Activated CD4-positive, alpha-beta T cell treated with anti-CD3 and anti-CD28 coated beads for 36 hours (primary cell): ENCODE measurements around the gene WDR41. TPM values are rescaled to one million over a fixed set of nuclear protein-coding genes. Genes with fewer than 3 reads are reported as not detected.
"Not testable (repeated sequence)": the region's sequence is repeated elsewhere in the genome, so short reads cannot be mapped to it uniquely, and the experiment has no call there.

Source experiments
- ATAC-seq: fragments of 200-7000 bp; cut with Tn5 transposase; one replicate; pipeline ENCODE4 v1.10.0; 2021; ENCODE audit warnings: mild to moderate bottlenecking, moderate library complexity
- CTCF ChIA-PET: fragments of 350-600 bp; sonication (Branson Sonifier 250); formaldehyde crosslinking; loops from one replicate; lab custom pipeline; 2021; ENCODE audit warnings: antibody characterized with exemption; lab: Charles Lee
- POLR2A ChIA-PET: fragments of 350-600 bp; sonication (Branson Sonifier 250); formaldehyde crosslinking; loops from one replicate; lab custom pipeline; 2021; ENCODE audit warnings: antibody characterized with exemption, inconsistent platforms; lab: Charles Lee
- DNase-seq: peaks from one replicate; pipeline ENCODE4 v3.0.0-alpha.2; 2020
- H3K27ac Mint-ChIP-seq: one replicate; pipeline ENCODE4 v1.8.0; 2021; ENCODE audit warnings: mixed read lengths
- H3K27me3 Mint-ChIP-seq: one replicate; pipeline ENCODE4 v1.8.0; 2021; ENCODE audit warnings: mixed read lengths
- H3K36me3 Mint-ChIP-seq: one replicate; pipeline ENCODE4 v1.8.0; 2021; ENCODE audit warnings: low read depth, mixed read lengths
- H3K4me1 Mint-ChIP-seq: one replicate; pipeline ENCODE4 v1.8.0; 2021; ENCODE audit warnings: mixed read lengths
- H3K4me3 Mint-ChIP-seq: one replicate; pipeline ENCODE4 v1.8.0; 2021; ENCODE audit warnings: mild to moderate bottlenecking, moderate library complexity, mixed read lengths
- H3K9me3 Mint-ChIP-seq: one replicate; pipeline ENCODE4 v1.8.0; 2021; ENCODE audit warnings: low read depth, mixed read lengths
- intact Hi-C, 2 experiments: fragments of 100-400 bp; cut with DNase I in 1 of 2; cut with micrococcal nuclease in 1 of 2; formaldehyde crosslinking; loops; one replicate each; pipeline versions ENCODE4 v1.14.2 to v1.15.1; 2022 to 2024; cut with DNase I, micrococcal nuclease
- total RNA-seq, 2 experiments: library from RNA; stranded (reverse); gene quantifications; one replicate each; pipeline ENCODE4 v1.2.3, GENCODE V29; 2021

The WDR41 gene
- total RNA-seq, 2 experiments from 2014 or later: 24.2 to 25.4 TPM

DNA sequence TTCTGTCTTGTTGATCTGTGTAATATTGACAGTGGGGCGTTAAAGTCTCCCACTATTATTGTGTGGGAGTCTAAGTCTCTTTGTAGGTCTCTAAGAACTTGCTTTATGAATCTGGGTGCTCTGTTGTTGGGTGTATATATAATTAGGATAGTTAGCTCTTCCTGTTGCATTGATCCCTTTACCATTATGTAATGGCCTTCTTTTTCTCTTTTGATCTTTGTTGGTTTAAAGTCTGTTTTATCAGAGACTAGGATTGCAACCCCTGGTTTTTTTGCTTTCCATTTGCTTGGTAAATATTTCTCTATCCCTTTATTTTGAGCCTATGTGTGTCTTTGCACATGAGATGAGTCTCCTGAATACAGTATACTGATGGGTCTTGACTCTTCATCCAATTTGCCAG, 105.8 kb downstream of the WDR41 start:
- H3K9me3 Mint-ChIP-seq, CTCF ChIA-PET, ATAC-seq, DNase-seq, H3K27ac Mint-ChIP-seq, POLR2A ChIA-PET, H3K27me3 Mint-ChIP-seq, H3K36me3 Mint-ChIP-seq, intact Hi-C loops, H3K4me3 Mint-ChIP-seq, H3K4me1 Mint-ChIP-seq: not testable (repeated sequence)

DNA sequence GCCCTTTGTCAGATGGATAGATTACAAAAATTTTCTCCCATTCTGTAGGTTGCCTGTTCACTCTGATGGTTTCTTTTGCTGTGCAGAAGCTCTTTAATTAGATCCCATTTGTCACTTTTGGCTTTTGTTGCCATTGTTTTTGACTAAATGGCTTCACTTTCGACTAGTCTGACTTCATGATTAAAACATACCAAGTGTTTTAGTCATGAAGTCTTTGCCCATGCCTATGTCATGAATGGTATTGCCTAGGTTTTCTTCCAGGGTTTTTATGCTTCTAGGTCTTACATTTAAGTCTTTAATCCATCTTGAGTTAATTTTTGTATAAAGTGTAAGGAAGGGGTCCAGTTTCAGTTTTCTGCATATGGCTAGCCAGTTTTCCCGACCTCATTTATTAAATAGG, 108.8 kb downstream of the WDR41 start:
- H3K9me3 Mint-ChIP-seq, H3K27ac Mint-ChIP-seq, DNase-seq, ATAC-seq, H3K27me3 Mint-ChIP-seq, H3K36me3 Mint-ChIP-seq, POLR2A ChIA-PET, CTCF ChIA-PET, H3K4me3 Mint-ChIP-seq: not testable (repeated sequence)
- peaks cover 31% of the 10 kb centered on the region for H3K4me1 Mint-ChIP-seq
- intact Hi-C loops: loop anchor here in 1 of 2 experiments (5.0 kb wide), 1 partner anchor 109 kb away; the partner anchor contains the start of gene WDR41

Other genes starting within 250 kb of the WDR41 start
- gene OTP, start 146.4 kb upstream of the WDR41 start, total RNA-seq: not detected